ENCODE results near the gene BGN. TPM values are rescaled to one million over a fixed set of nuclear protein-coding genes. Genes with fewer than 3 reads are reported as not detected.

BGN gene
- polyA plus RNA-seq, 1 donor: 95.3 TPM

- no peak for DNase-seq (ENCODE audit: low read depth)
These were observed 9.8 kb downstream of the BGN start for GRCh38 chrX:153504445-153505016.

GRCh38 chrX:153505361-153505760, 10.6 kb downstream of the BGN start:
- no peak for DNase-seq (ENCODE audit: low read depth)

DNA sequence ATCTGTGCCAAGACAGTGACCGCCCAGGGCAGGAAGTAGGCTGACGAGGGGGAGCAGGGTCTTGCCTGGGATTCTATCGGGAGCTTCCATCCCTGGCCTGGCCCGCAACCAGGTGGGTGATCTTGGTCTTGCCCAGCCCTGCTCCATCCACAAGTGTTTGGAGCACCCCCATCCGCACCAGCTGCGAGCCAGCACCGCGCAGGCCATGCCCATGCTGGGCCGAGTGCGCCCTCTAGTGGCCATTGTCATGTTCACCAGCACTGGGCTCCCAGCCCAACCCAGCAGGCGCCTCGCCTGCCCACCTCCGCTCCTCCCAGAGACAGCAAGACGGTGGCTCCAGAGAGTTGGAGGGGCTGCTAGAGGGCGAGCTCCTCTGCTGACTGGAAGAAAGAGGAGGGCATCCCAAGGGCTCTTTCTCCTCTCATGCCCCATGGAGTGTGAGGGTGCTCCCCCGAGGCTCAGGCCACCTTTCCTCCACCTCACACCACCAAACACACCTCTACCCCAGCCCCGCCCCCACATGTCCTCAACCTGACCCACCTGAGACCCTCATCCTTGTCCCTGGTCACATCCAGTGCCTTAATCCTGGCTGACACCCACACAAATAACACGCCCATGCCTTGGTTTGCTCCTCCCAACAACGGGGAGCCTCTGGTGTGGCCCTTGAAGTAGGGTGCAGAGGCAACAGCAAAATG, 12.9 kb downstream of the BGN start:
- peak; percentile 19 for DNase-seq (ENCODE audit: low read depth)

DNA sequence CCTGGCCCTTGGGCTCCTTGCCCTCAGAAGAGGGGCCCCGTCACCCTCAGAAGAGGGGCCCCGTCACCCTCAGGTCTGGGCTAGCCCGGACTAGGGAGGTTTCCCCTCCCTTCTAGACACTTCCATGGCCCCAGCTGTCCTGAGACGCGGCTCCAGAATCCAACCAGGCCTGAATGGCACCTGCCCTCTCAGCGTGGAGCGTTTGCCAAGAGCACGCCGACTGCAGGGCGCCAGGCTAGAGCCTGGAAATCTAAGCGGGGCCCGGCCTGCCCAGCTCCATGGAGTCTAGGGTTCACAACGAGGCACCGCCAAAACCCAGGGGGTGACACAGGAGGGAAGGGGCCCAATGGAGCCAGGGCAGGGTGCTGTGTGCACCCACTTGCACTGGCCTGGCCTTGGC, 14.8 kb downstream of the BGN start:
- DNase-seq (ENCODE audit: low read depth): no peak

- no peak for DNase-seq (ENCODE audit: low read depth)
These were observed 15.6 kb downstream of the BGN start for GRCh38 chrX:153510383-153510782.

DNA sequence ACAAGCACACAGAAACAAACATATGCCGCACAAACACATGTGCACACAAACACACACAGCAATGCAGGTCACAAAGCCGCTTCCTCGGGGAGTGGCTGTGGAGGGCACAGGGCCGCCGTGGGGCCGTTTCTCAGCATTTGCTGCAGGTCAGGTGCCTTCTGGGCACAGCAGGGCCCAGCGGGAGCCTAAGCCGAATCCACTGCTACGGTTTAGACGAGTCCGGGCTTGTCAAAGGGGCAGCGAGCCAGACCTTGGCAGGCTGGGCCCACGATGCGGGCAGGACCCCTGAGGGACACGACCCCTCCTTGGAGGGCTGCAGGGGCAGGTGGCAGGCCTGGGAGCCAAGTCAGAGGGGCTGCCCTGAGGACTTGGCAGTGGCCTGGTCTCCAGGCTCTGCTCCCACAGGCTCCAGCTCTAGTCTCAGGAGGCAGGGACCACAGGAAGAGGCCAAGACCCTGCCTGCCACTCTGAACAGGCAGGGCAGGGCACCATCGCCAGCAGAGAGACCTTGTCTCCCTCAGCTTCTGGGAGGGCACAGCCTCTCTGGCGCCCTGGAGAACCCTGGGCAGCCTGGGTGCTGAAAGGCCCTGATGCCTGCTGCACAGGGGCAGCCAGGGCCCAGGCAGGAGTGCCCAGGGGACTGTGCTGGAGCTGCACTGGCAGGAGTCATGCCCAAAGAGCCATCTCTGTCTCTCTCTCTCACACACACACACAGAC, 17.2 kb downstream of the BGN start:
- no peak for DNase-seq (ENCODE audit: low read depth)

GRCh38 chrX:153512501-153512893, 17.7 kb downstream of the BGN start:
- no peak for DNase-seq (ENCODE audit: low read depth)

GRCh38 chrX:153513265-153513664, 18.5 kb downstream of the BGN start:
- no peak for DNase-seq (ENCODE audit: low read depth)

- DNase-seq (ENCODE audit: low read depth): no peak
These were observed 19.5 kb downstream of the BGN start for GRCh38 chrX:153514259-153514658.

DNA sequence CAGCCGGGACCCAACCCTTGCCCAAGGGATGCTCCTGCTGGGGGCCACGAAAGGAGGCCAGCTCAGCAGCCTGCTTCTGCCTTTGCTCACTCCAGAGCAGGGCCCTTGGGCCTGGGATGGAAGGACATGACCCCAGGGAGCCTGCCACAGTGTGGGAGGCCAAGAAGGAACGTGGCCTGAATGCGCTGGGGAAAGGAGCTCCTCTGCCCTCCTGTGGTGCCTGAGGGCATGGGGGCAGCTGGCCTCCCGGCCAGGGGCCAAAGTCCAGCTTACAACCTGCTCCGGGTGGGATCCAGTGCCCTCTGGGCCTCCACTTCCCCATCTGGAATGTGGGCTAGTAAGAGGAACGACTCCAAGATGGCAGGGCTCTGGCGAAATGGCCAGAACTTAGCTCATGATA, 20.7 kb downstream of the BGN start:
- DNase-seq (ENCODE audit: low read depth): no peak

- DNase-seq (ENCODE audit: low read depth): no peak
These were observed 21.3 kb downstream of the BGN start for GRCh38 chrX:153516073-153516472.

GRCh38 chrX:153517423-153517822, 22.6 kb downstream of the BGN start, which contains the start of gene ATP2B3:
ATP2B3 (plus strand) TSS chrX:153517642; CDS start chrX:153536248, 18,606 bp downstream.
- no peak for DNase-seq (ENCODE audit: low read depth)

GRCh38 chrX:153517946-153518834, 23.4 kb downstream of the BGN start:
- DNase-seq (ENCODE audit: low read depth): no peak

DNA sequence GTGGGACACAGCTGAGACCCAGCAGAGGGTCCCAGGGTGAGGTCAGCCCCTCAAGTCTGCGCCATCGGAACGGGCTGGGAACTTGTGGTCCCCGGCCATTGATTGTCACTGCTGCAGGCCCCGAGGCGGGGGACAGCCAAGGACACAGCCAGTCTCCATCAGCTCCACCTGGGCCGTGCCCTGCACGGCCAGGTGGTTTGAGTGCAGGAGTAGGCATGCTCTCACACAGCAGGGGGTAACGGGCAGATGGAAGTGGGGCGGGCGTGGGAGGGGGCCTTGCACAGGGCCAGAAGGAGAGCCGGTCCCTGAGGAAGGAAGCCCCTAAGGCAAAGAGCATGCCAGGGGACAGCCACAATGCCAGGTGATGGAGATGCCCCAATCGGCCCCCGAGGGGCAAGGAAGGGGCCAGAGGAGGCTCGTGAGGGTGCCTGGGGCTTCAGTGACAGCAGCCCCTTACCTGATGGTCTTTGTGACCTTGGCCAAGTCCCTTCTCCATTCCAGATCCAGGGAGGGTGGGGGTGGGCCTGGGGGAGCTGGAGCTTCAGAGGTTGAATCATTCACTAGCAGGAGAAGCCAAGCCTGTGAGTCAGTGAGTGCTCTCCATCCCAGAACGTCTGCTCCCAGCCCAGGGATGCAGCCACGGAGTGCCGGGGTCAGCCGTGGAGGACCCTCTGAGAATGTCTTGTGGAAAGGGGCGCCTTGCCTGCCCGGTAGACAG, 24.9 kb downstream of the BGN start:
- DNase-seq (ENCODE audit: low read depth): no peak

GRCh38 chrX:153520287-153520917, 25.6 kb downstream of the BGN start:
- DNase-seq (ENCODE audit: low read depth): no peak

DNA sequence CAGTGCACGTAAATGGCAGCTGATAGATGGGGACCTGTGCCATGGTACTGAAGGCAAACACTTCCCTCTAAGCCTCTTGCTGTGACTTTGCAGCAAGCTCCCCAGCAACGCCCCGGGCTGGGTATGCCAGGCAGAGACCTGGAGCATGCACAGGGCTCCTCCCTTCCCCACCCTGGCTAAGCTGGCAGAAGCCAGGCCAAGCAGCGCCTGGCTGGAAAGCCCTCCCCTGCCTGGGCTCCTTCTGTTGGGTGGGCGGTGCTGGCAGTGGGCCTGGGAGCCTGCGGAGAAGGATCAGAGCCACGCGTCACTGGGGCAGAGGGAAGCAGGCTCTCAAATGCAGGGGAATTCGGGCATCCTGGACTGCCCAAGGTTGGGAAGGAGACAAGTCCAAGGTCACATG, 26.3 kb downstream of the BGN start:
- no peak for DNase-seq (ENCODE audit: low read depth)

DNA sequence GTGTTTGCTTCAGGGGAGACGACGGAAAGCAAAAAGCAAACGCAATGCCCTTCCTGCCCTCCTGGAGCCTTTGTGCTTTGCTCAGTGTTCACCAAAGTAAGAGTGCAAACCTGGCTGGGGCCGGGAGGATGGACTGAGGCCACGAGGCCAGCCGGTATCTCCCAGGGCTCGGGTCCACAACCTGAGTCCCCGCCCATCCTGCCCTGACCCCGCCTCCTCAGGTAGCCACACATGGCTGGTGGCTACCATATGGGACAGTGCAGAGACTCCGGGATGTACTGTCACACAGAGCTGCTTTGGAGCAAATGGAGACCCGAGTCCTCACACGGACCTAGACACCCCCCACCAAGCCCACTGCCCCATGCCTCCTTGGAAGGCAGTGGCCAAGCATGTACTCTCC, 27.5 kb downstream of the BGN start:
- no peak for DNase-seq (ENCODE audit: low read depth)

DNA sequence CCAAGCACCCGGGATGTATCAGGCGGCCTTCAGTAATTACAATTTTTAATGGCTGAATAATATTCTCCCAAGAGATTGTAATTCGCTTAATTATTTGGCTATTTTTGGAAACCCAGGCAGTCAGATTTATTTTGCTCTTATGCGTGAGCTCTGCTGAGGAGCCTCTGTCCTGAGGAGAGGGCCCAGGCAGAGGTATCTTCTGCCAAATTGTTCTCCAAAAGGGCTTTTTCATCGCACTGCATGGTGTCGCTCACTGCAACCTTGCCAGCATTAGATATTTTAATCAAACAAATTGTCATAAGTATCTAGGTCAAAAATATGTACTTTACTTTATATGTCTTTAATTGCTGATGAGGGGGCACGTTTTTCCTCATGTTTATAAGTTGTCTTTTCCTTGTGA, 28.5 kb downstream of the BGN start:
- DNase-seq (ENCODE audit: low read depth): no peak

GRCh38 chrX:153524234-153524633, 29.5 kb downstream of the BGN start:
- no peak for DNase-seq (ENCODE audit: low read depth)

GRCh38 chrX:153525451-153525850, 30.7 kb downstream of the BGN start:
- DNase-seq (ENCODE audit: low read depth): no peak

GRCh38 chrX:153526042-153526441, 31.3 kb downstream of the BGN start:
- DNase-seq (ENCODE audit: low read depth): no peak
